ENCODE results near the gene WASF1. TPM values are rescaled to one million over a fixed set of nuclear protein-coding genes. Genes with fewer than 3 reads are reported as not detected.

WASF1 gene
- polyA plus RNA-seq (2013, experiment 1 of 2): 18.4 TPM
- polyA plus RNA-seq (2013, experiment 2 of 2): 19.2 TPM

GRCh38 chr6:110179406-110180227 is at the start of gene WASF1:
TSS of gene WASF1 (minus strand) at chr6:110179670. CDS start at chr6:110127601, 52,069 bp downstream.
- Histone ChIP-seq H3K79me1 (replicated peaks; ENCODE audit: low read length, poor library complexity, severe bottlenecking) (peaks cover 12% of the 10 kb centered on the region), H4K8ac (ENCODE audit: low read length) (peak within 1 kb of the TSS; percentile 98), H2AK5ac (ENCODE audit: low read length, severe bottlenecking) (no peak within 1 kb of the TSS), H3K27me3 (ENCODE audit: control insufficient read depth in 1 of 2, insufficient read depth in 1 of 2, low read length in 2 of 2) (no peaks in the 10 kb centered on the region), H3K23ac (ENCODE audit: low read length in 2 of 2) (peak within 1 kb of the TSS in 1 of 2 experiments; percentile 93), H3K18ac (ENCODE audit: low read depth in 1 of 2, low read length in 2 of 2) (peak within 1 kb of the TSS; percentile 89 to 98), H2BK12ac (ENCODE audit: low read length in 2 of 2) (peak within 1 kb of the TSS in 1 of 2 experiments; percentile 79), H3K14ac (ENCODE audit: low read length in 2 of 2) (peak within 1 kb of the TSS in 1 of 2 experiments; percentile 94), H4K91ac (ENCODE audit: low read length) (peak within 1 kb of the TSS; percentile 96), H3K9me3 (ENCODE audit: control insufficient read depth, low read length) (no peaks in the 10 kb centered on the region), H2AFZ (ENCODE audit: low read depth, low read length) (peak within 1 kb of the TSS; percentile 95), H2BK15ac (ENCODE audit: low read depth, poor library complexity, severe bottlenecking) (peak within 1 kb of the TSS; percentile 80), H2BK5ac (ENCODE audit: low read depth, low read length, poor library complexity, severe bottlenecking) (peak within 1 kb of the TSS; percentile 99), H3K36me3 (ENCODE audit: control insufficient read depth in 1 of 2, insufficient read depth in 2 of 2, low read depth in 1 of 2, low read length in 2 of 2) (no peaks in the 10 kb centered on the region), H3K9ac (ENCODE audit: low read length) (peak within 1 kb of the TSS; percentile 88), H3K4ac (ENCODE audit: low read depth in 1 of 2, low read length in 2 of 2) (peak within 1 kb of the TSS; percentile 80 to 93), H3K4me2 (ENCODE audit: low read length, poor library complexity, severe bottlenecking) (peak within 1 kb of the TSS; percentile 69), H3K4me3 (ENCODE audit: insufficient read depth in 1 of 2, low read depth in 1 of 2, low read length in 2 of 2) (peak within 1 kb of the TSS; percentile 88 to 94), H2BK120ac (ENCODE audit: low read depth, low read length) (peak within 1 kb of the TSS; percentile 74), H3K27ac (ENCODE audit: low read length, poor library complexity, severe bottlenecking) (peak within 1 kb of the TSS; percentile 93), H3K4me1 (ENCODE audit: control insufficient read depth, insufficient read depth, low read depth, low read length) (peaks cover 5% of the 10 kb centered on the region)
- WGBS: under 1% methylated on average over 56 of the region's 62 CpGs
- DNase-seq: peak; percentile 99

DNA sequence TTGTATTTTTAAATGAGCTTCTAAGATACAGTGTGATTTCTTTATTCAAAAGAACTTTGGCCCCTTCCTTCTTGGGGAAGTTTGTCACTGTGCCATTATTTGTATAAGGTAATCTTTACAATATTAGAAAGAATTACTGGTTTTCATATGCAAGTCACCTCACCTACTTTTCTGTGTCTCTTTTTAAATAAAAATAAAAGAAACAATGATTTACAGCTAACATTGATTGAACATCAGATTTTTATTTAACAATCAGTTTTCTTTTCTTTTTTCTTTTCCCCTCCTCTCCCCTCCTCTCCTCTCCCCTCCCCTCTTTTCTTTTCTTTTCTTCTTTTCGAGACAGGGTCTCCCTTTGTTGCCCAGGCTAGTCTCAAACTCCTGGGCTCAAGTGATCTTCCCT is 46.8 kb upstream of the WASF1 start:
- Histone ChIP-seq H4K91ac (ENCODE audit: low read length) (no peak overlapping the region), H3K4me1 (ENCODE audit: control insufficient read depth, insufficient read depth, low read depth, low read length) (no peaks in the 10 kb centered on the region), H4K8ac (ENCODE audit: low read length) (no peak overlapping the region), H2BK120ac (ENCODE audit: low read depth, low read length) (no peak overlapping the region), H3K36me3 (ENCODE audit: control insufficient read depth in 1 of 2, insufficient read depth in 2 of 2, low read depth in 1 of 2, low read length in 2 of 2) (peaks cover 3 to 63% of the 10 kb centered on the region in 2 experiments), H3K4ac (ENCODE audit: low read depth in 1 of 2, low read length in 2 of 2) (no peak overlapping the region), H3K9me3 (ENCODE audit: control insufficient read depth, low read length) (no peaks in the 10 kb centered on the region), H2BK5ac (ENCODE audit: low read depth, low read length, poor library complexity, severe bottlenecking) (no peak overlapping the region), H2BK12ac (ENCODE audit: low read length in 2 of 2) (no peak overlapping the region), H2AFZ (ENCODE audit: low read depth, low read length) (no peak overlapping the region), H3K18ac (ENCODE audit: low read depth in 1 of 2, low read length in 2 of 2) (no peak overlapping the region), H3K23ac (ENCODE audit: low read length in 2 of 2) (no peak overlapping the region), H3K4me2 (ENCODE audit: low read length, poor library complexity, severe bottlenecking) (no peak overlapping the region), H3K4me3 (ENCODE audit: insufficient read depth in 1 of 2, low read depth in 1 of 2, low read length in 2 of 2) (no peak overlapping the region), H3K27me3 (ENCODE audit: control insufficient read depth in 1 of 2, insufficient read depth in 1 of 2, low read length in 2 of 2) (no peaks in the 10 kb centered on the region), H3K79me1 (replicated peaks; ENCODE audit: low read length, poor library complexity, severe bottlenecking) (no peaks in the 10 kb centered on the region), H2AK5ac (ENCODE audit: low read length, severe bottlenecking) (no peak overlapping the region), H3K14ac (ENCODE audit: low read length in 2 of 2) (no peak overlapping the region), H3K27ac (ENCODE audit: low read length, poor library complexity, severe bottlenecking) (no peak overlapping the region), H3K9ac (ENCODE audit: low read length) (no peak overlapping the region), H2BK15ac (ENCODE audit: low read depth, poor library complexity, severe bottlenecking) (no peak overlapping the region)
- WGBS: 97% methylated on average over 1 of the region's 1 CpG
- DNase-seq: no peak

DNA sequence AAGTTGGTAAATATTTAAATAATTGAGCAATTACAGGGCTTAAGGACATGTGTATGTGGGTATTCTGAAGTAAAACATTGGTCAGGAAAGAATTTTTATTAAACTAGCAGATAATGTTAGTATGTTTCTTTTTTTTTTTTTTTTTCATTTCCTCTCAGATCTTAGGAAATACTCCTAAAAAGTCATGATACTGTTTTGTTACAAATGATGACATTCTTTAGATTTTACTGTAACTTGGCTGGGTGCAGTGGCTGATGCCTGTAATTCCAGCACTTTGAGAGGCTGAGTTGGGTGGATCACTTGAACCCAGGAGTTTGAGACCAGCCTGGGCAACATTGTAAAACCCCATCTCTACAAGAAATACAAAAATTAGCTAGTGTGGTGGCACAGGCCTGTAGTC is 42.3 kb upstream of the WASF1 start:
- H3K9ac ChIP-seq (ENCODE audit: low read length): no peak overlapping the region
- no peak overlapping the region for H2BK120ac ChIP-seq (ENCODE audit: low read depth, low read length)
- H2AFZ ChIP-seq (ENCODE audit: low read depth, low read length): no peak overlapping the region
- no peak overlapping the region for H3K23ac ChIP-seq (ENCODE audit: low read length in 2 of 2)
- no peak overlapping the region for H2BK12ac ChIP-seq (ENCODE audit: low read length in 2 of 2)
- H3K9me3 ChIP-seq (ENCODE audit: control insufficient read depth, low read length): no peaks in the 10 kb centered on the region
- no peak overlapping the region for H3K4me3 ChIP-seq (ENCODE audit: insufficient read depth in 1 of 2, low read depth in 1 of 2, low read length in 2 of 2)
- no peak overlapping the region for H2BK15ac ChIP-seq (ENCODE audit: low read depth, poor library complexity, severe bottlenecking)
- H3K36me3 ChIP-seq (ENCODE audit: control insufficient read depth in 1 of 2, insufficient read depth in 2 of 2, low read depth in 1 of 2, low read length in 2 of 2): peaks cover 6 to 76% of the 10 kb centered on the region in 2 experiments
- no peak overlapping the region for H3K4me2 ChIP-seq (ENCODE audit: low read length, poor library complexity, severe bottlenecking)
- no peak overlapping the region for H4K8ac ChIP-seq (ENCODE audit: low read length)
- H4K91ac ChIP-seq (ENCODE audit: low read length): no peak overlapping the region
- H3K27me3 ChIP-seq (ENCODE audit: control insufficient read depth in 1 of 2, insufficient read depth in 1 of 2, low read length in 2 of 2): no peaks in the 10 kb centered on the region
- H3K27ac ChIP-seq (ENCODE audit: low read length, poor library complexity, severe bottlenecking): no peak overlapping the region
- no peak for DNase-seq
- no peaks in the 10 kb centered on the region for H3K4me1 ChIP-seq (ENCODE audit: control insufficient read depth, insufficient read depth, low read depth, low read length)
- H3K14ac ChIP-seq (ENCODE audit: low read length in 2 of 2): no peak overlapping the region
- H3K18ac ChIP-seq (ENCODE audit: low read depth in 1 of 2, low read length in 2 of 2): no peak overlapping the region
- no peak overlapping the region for H2AK5ac ChIP-seq (ENCODE audit: low read length, severe bottlenecking)
- no peak overlapping the region for H3K4ac ChIP-seq (ENCODE audit: low read depth in 1 of 2, low read length in 2 of 2)
- peaks cover 2% of the 10 kb centered on the region for H3K79me1 ChIP-seq (replicated peaks; ENCODE audit: low read length, poor library complexity, severe bottlenecking)
- H2BK5ac ChIP-seq (ENCODE audit: low read depth, low read length, poor library complexity, severe bottlenecking): no peak overlapping the region

GRCh38 chr6:110217266-110217665 is 37.8 kb upstream of the WASF1 start:
- Histone ChIP-seq H2AK5ac (ENCODE audit: low read length, severe bottlenecking) (no peak overlapping the region), H3K27me3 (ENCODE audit: control insufficient read depth in 1 of 2, insufficient read depth in 1 of 2, low read length in 2 of 2) (no peaks in the 10 kb centered on the region), H2AFZ (ENCODE audit: low read depth, low read length) (no peak overlapping the region), H3K9me3 (ENCODE audit: control insufficient read depth, low read length) (no peaks in the 10 kb centered on the region), H3K18ac (ENCODE audit: low read depth in 1 of 2, low read length in 2 of 2) (no peak overlapping the region), H3K9ac (ENCODE audit: low read length) (no peak overlapping the region), H3K4me2 (ENCODE audit: low read length, poor library complexity, severe bottlenecking) (no peak overlapping the region), H3K79me1 (replicated peaks; ENCODE audit: low read length, poor library complexity, severe bottlenecking) (peaks cover 4% of the 10 kb centered on the region), H2BK5ac (ENCODE audit: low read depth, low read length, poor library complexity, severe bottlenecking) (no peak overlapping the region), H3K36me3 (ENCODE audit: control insufficient read depth in 1 of 2, insufficient read depth in 2 of 2, low read depth in 1 of 2, low read length in 2 of 2) (peaks cover 6 to 92% of the 10 kb centered on the region in 2 experiments), H2BK15ac (ENCODE audit: low read depth, poor library complexity, severe bottlenecking) (no peak overlapping the region), H3K23ac (ENCODE audit: low read length in 2 of 2) (no peak overlapping the region), H4K8ac (ENCODE audit: low read length) (no peak overlapping the region), H3K27ac (ENCODE audit: low read length, poor library complexity, severe bottlenecking) (no peak overlapping the region), H4K91ac (ENCODE audit: low read length) (no peak overlapping the region), H3K14ac (ENCODE audit: low read length in 2 of 2) (no peak overlapping the region), H3K4me1 (ENCODE audit: control insufficient read depth, insufficient read depth, low read depth, low read length) (no peaks in the 10 kb centered on the region), H3K4me3 (ENCODE audit: insufficient read depth in 1 of 2, low read depth in 1 of 2, low read length in 2 of 2) (no peak overlapping the region), H3K4ac (ENCODE audit: low read depth in 1 of 2, low read length in 2 of 2) (no peak overlapping the region), H2BK12ac (ENCODE audit: low read length in 2 of 2) (no peak overlapping the region), H2BK120ac (ENCODE audit: low read depth, low read length) (no peak overlapping the region)
- DNase-seq: peak; percentile 7
- WGBS: 88% methylated on average over 1 of the region's 2 CpGs

Measured in mesenchymal stem cell (in vitro differentiated cells and primary cell).